ENCODE data around the gene PIGA. TPM values are rescaled to one million over a fixed set of nuclear protein-coding genes. Genes with fewer than 3 reads are reported as not detected.

PIGA gene
- total RNA-seq, 1 experiment from 2014 or later = 11.3 TPM

DNA sequence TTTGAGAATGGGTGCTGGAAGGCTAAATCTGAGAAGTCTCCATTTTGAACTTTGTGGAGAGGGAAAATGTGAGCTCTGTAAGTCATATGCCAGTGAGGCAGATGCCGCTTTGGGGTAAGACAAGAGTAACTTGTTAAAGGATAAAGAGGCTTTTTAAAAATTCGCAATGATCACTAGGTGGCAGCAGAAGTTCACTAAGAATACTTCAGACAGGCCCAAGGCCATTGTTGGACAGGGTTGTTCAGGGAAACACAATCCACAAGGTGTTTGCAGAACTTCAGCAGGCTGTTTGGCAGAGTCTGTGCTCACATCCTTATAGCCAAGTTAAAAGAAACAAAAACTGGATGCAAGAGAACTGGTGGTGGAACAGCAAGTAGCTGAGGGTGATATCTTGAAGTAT is 13.7 kb upstream of the PIGA start (continued):
- TF ChIP-seq, protein P1, sequence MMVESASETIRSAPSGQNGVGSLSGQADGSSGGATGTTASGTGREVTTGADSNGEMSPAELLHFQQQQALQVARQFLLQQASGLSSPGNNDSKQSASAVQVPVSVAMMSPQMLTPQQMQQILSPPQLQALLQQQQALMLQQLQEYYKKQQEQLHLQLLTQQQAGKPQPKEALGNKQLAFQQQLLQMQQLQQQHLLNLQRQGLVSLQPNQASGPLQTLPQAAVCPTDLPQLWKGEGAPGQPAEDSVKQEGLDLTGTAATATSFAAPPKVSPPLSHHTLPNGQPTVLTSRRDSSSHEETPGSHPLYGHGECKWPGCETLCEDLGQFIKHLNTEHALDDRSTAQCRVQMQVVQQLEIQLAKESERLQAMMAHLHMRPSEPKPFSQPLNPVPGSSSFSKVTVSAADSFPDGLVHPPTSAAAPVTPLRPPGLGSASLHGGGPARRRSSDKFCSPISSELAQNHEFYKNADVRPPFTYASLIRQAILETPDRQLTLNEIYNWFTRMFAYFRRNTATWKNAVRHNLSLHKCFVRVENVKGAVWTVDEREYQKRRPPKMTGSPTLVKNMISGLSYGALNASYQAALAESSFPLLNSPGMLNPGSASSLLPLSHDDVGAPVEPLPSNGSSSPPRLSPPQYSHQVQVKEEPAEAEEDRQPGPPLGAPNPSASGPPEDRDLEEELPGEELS (CRISPR knock-in tag; IDR thresholded peaks at IDR 0.05) = no peak
- TF ChIP-seq, protein P2, sequence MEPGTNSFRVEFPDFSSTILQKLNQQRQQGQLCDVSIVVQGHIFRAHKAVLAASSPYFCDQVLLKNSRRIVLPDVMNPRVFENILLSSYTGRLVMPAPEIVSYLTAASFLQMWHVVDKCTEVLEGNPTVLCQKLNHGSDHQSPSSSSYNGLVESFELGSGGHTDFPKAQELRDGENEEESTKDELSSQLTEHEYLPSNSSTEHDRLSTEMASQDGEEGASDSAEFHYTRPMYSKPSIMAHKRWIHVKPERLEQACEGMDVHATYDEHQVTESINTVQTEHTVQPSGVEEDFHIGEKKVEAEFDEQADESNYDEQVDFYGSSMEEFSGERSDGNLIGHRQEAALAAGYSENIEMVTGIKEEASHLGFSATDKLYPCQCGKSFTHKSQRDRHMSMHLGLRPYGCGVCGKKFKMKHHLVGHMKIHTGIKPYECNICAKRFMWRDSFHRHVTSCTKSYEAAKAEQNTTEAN (CRISPR knock-in tag; IDR thresholded peaks at IDR 0.05) = no peak
- no peak for TF ChIP-seq ELF4 (CRISPR knock-in tag; IDR thresholded peaks at IDR 0.05; ENCODE audit: low read depth)
- TF ChIP-seq, protein P3, sequence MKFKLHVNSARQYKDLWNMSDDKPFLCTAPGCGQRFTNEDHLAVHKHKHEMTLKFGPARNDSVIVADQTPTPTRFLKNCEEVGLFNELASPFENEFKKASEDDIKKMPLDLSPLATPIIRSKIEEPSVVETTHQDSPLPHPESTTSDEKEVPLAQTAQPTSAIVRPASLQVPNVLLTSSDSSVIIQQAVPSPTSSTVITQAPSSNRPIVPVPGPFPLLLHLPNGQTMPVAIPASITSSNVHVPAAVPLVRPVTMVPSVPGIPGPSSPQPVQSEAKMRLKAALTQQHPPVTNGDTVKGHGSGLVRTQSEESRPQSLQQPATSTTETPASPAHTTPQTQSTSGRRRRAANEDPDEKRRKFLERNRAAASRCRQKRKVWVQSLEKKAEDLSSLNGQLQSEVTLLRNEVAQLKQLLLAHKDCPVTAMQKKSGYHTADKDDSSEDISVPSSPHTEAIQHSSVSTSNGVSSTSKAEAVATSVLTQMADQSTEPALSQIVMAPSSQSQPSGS (CRISPR knock-in tag; IDR thresholded peaks at IDR 0.05; ENCODE audit: borderline replicate concordance, low read depth) = no peak
- no peak for TF ChIP-seq HMGA2 (CRISPR knock-in tag; IDR thresholded peaks at IDR 0.05)
- TF ChIP-seq JUN (CRISPR knock-in tag; IDR thresholded peaks at IDR 0.05) = no peak

DNA sequence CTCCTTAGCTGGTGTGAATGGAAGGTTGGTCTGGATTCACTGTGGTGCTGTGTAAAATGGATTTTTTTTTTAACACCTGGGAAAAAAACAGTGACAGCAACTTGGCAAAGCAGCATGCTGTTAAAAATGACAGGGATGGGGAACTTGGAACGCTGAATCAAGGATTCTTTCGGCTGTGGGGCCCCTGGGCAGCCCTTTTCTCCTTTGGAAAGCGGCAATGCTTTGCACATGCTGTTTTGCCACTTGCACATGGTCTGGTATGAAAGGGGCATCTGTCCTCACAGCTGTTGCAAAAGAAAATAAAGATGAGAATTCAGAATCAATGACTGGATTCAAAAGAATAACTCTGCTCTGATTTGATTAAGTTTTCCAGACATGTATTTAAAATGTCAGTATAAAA is 10.7 kb upstream of the PIGA start:
- CTCF ChIA-PET = interaction anchor here (1.4 kb wide), 1 partner anchor 120 kb away, joined by 3 read pairs; no protein-coding TSS in a partner anchor
- Mint-ChIP-seq H3K4me1 (peaks cover 13% of the 10 kb centered on the region), H3K4me3 (no peak overlapping the region), H3K36me3 (no peaks in the 10 kb centered on the region), H3K27ac (no peak overlapping the region), H3K27me3 (ENCODE audit: low read depth) (peaks cover 30% of the 10 kb centered on the region), H3K9me3 (no peaks in the 10 kb centered on the region)
- POLR2A ChIA-PET = interaction anchor here (0.7 kb wide), 1 partner anchor 85 kb away, joined by 3 read pairs; no protein-coding TSS in a partner anchor
- no peak for DNase-seq (ENCODE audit: low spot score)
- ATAC-seq = no peak
- TF ChIP-seq ZNF138 (CRISPR knock-in tag; conservative IDR thresholded peaks at IDR 0.05) (no peak), CBFB (CRISPR knock-in tag; IDR thresholded peaks at IDR 0.05; ENCODE audit: low read depth) (no peak)
- TF ChIP-seq, protein P4, sequence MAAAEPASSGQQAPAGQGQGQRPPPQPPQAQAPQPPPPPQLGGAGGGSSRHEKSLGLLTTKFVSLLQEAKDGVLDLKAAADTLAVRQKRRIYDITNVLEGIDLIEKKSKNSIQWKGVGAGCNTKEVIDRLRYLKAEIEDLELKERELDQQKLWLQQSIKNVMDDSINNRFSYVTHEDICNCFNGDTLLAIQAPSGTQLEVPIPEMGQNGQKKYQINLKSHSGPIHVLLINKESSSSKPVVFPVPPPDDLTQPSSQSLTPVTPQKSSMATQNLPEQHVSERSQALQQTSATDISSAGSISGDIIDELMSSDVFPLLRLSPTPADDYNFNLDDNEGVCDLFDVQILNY (CRISPR knock-in tag; IDR thresholded peaks at IDR 0.05) = no peak
- TF ChIP-seq, protein P5, sequence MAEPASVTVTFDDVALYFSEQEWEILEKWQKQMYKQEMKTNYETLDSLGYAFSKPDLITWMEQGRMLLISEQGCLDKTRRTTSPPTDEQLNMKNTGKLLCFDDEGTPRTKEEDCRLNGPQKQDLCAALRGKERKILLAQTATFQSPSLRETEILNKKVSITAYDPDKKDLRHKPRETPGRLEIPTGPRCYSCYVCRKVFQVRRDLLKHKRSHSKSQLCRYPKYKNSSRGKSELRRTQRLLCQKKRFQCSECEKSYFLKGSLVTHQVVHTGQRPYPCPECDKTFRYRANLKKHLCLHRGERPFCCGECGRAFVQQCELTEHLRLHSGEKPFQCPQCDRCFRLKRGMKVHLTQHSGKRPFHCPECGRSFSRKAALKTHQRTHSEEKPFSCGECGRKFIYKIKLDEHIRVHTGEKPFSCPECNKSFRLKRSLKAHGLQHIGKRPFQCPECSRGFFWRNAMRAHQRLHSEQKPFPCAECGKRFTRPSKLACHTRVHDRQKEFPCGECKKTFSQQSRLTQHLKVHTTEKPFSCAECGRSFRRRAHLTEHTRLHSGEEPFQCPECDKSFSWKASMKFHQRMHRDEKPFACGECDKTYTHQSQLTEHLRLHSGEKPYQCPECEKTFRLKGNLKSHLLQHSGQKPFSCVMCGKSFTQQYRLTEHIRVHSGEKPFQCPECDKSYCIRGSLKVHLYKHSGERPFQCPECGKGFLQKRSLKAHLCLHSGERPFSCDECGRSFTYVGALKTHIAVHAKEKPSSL (CRISPR knock-in tag; conservative IDR thresholded peaks at IDR 0.05) = no peak

DNA sequence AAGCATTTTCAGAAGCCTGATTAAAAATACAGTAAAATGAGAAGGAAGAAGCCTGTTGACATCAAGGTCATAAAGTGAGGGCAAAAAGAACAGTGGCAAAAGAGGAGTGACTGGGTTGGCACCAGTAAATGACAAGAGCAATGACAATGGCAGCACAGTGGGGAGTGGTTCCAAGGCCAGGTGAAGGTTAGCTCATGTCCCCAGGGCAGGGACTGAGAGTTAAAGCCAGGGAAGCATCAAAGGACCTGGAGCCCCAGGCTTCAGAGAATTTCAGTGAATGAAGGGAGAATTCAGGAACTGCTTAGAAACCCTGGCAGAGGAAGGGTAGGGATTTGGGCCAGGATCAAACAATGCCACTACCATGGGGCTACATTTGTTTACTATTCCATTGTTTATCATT is 8.8 kb upstream of the PIGA start:
- Mint-ChIP-seq H3K27ac (no peak overlapping the region), H3K4me3 (no peak overlapping the region), H3K4me1 (peaks cover 8% of the 10 kb centered on the region; the same call in 1 of the 2 replicates), H3K36me3 (no peaks in the 10 kb centered on the region), H3K27me3 (ENCODE audit: low read depth) (peaks cover 32% of the 10 kb centered on the region), H3K9me3 (no peaks in the 10 kb centered on the region)
- ChIA-PET CTCF (no interaction called here), POLR2A (no interaction called here)
- DNase-seq (ENCODE audit: low spot score) (peak; percentile 14), ATAC-seq (peak; percentile 65)
- TF ChIP-seq GABPB1 (CRISPR knock-in tag; IDR thresholded peaks at IDR 0.05) = no peak
- TF ChIP-seq ZNF423 (CRISPR knock-in tag; IDR thresholded peaks at IDR 0.05) = no peak
- TF ChIP-seq SMAD4 (CRISPR knock-in tag; IDR thresholded peaks at IDR 0.05) = no peak
- TF ChIP-seq, protein P6, sequence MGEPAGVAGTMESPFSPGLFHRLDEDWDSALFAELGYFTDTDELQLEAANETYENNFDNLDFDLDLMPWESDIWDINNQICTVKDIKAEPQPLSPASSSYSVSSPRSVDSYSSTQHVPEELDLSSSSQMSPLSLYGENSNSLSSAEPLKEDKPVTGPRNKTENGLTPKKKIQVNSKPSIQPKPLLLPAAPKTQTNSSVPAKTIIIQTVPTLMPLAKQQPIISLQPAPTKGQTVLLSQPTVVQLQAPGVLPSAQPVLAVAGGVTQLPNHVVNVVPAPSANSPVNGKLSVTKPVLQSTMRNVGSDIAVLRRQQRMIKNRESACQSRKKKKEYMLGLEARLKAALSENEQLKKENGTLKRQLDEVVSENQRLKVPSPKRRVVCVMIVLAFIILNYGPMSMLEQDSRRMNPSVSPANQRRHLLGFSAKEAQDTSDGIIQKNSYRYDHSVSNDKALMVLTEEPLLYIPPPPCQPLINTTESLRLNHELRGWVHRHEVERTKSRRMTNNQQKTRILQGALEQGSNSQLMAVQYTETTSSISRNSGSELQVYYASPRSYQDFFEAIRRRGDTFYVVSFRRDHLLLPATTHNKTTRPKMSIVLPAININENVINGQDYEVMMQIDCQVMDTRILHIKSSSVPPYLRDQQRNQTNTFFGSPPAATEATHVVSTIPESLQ (CRISPR knock-in tag; IDR thresholded peaks at IDR 0.05) = no peak
- TF ChIP-seq, protein P7, sequence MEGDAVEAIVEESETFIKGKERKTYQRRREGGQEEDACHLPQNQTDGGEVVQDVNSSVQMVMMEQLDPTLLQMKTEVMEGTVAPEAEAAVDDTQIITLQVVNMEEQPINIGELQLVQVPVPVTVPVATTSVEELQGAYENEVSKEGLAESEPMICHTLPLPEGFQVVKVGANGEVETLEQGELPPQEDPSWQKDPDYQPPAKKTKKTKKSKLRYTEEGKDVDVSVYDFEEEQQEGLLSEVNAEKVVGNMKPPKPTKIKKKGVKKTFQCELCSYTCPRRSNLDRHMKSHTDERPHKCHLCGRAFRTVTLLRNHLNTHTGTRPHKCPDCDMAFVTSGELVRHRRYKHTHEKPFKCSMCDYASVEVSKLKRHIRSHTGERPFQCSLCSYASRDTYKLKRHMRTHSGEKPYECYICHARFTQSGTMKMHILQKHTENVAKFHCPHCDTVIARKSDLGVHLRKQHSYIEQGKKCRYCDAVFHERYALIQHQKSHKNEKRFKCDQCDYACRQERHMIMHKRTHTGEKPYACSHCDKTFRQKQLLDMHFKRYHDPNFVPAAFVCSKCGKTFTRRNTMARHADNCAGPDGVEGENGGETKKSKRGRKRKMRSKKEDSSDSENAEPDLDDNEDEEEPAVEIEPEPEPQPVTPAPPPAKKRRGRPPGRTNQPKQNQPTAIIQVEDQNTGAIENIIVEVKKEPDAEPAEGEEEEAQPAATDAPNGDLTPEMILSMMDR (IDR thresholded peaks at IDR 0.05) = no peak
- TF ChIP-seq GRHL2 (CRISPR knock-in tag; IDR thresholded peaks at IDR 0.05; ENCODE audit: insufficient replicate concordance, severe bottlenecking) = no peak
- TF ChIP-seq IRF2 (CRISPR knock-in tag; IDR thresholded peaks at IDR 0.05; ENCODE audit: borderline replicate concordance, low read depth) = no peak
- no peak for TF ChIP-seq FOXJ3 (CRISPR knock-in tag; IDR thresholded peaks at IDR 0.05; ENCODE audit: borderline replicate concordance)
- TF ChIP-seq, protein P1 (CRISPR knock-in tag; IDR thresholded peaks at IDR 0.05) = no peak
- TF ChIP-seq TEAD1 (CRISPR knock-in tag; IDR thresholded peaks at IDR 0.05) = no peak

All from WTC11 (cell line).